CD4-positive, alpha-beta T cell treated with Interleukin-6 for 4 hours (primary cell): ENCODE measurements around the gene DPEP3.
"Not testable (repeated sequence)": the region's sequence is repeated elsewhere in the genome, so short reads cannot be mapped to it uniquely, and the experiment has no call there.

ENCODE experiments used
- DNase-seq: peaks from one replicate; pipeline ENCODE4 v3.0.0-alpha.2; 2020; ENCODE audit warnings: mixed read lengths

DPEP3 gene, protein sequence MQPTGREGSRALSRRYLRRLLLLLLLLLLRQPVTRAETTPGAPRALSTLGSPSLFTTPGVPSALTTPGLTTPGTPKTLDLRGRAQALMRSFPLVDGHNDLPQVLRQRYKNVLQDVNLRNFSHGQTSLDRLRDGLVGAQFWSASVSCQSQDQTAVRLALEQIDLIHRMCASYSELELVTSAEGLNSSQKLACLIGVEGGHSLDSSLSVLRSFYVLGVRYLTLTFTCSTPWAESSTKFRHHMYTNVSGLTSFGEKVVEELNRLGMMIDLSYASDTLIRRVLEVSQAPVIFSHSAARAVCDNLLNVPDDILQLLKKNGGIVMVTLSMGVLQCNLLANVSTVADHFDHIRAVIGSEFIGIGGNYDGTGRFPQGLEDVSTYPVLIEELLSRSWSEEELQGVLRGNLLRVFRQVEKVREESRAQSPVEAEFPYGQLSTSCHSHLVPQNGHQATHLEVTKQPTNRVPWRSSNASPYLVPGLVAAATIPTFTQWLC

DNA sequence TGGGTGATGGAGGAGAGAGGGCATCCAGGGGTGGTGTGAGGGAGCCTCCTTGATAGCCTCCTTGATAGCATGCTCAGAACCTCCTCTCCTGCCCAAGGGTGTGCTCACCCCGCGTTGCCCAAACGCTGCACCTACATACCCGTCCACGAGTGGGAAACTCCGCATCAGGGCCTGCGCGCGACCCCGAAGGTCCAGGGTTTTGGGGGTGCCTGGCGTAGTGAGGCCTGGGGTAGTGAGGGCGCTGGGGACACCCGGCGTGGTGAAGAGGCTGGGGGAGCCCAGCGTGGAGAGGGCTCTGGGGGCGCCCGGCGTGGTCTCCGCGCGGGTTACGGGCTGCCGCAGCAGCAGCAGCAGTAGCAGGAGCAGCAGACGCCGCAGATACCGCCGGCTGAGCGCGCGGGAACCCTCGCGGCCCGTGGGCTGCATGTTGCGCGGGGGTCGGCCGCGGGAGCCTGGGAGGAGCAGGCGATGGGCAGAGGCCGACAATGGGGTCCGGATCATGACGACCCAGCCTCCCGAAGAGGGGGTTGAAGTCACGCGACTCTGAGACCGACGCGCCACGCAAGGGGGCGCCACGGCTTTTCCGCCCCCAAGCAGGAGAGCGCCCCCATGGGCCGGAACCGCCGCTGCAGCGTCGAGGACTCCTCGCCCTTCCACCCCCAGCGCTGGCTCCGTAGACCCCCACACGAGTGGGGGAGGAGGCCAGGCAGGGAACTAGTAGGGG is at the start of gene DPEP3:
TSS of gene DPEP3 (minus strand) at position 545 of the 724 bp plus-strand sequence. CDS start at position 426, 119 bp downstream.
- DNase-seq: peak; percentile 22

DNA sequence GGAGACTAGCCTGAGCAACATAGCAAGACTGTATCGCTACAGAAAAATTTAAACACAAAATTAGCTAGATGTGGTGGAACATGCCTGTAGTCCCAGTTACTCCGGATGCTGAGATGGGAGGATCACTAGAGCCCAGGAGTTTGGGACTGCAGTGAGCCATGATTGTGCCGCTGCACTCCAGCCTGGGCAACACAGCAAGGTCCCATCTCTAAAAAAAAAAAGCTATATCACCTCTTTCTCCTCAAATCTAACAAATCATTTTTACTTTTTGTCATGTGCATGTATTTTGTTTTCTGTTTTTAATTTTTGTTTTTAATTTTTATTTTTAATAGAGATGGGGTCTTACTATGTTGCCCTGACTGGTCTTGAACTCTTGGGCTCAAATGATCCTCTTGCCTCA is 48.7 kb upstream of the DPEP3 start:
- no peak for DNase-seq

GRCh38 chr16:68022728-68023537 is 42.6 kb upstream of the DPEP3 start, which contains the start of the genes DDX28 and DUS2:
Gene DDX28, minus strand, starts transcription at chr16:68023232. Its CDS starts 30 bp downstream, at chr16:68023202.
Gene DUS2, plus strand, starts transcription at chr16:68023284. Its CDS starts 14,740 bp downstream, at chr16:68038024.
- DNase-seq: peak; percentile 93

DNA sequence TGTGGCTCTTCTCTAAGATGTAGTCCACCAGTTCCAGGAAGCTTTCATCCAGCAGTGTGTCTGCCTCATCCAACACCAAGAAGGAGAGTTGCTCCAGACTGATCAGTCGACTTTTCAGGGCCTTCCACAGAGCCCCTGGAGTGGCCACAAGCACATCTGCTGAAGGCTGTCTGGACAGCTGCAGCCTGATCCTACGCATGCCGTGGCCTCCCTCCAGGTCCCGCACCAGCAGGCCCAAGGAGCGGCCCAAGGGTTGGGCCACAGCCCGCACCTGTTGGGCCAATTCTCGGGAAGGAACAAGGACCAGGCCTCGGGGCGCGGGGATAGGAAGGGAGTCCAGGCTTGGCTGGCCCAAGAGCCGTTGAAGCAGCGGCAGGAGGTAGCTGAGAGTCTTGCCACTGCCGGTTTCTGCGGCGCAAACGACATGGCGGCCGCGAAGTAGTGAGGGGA is 42.0 kb upstream of the DPEP3 start:
- DNase-seq: no peak

- no peak for DNase-seq
Observed at GRCh38 chr16:68021490-68021889, 41.2 kb upstream of the DPEP3 start.

GRCh38 chr16:68019167-68019680 is 38.9 kb upstream of the DPEP3 start:
- DNase-seq: no peak

DNA sequence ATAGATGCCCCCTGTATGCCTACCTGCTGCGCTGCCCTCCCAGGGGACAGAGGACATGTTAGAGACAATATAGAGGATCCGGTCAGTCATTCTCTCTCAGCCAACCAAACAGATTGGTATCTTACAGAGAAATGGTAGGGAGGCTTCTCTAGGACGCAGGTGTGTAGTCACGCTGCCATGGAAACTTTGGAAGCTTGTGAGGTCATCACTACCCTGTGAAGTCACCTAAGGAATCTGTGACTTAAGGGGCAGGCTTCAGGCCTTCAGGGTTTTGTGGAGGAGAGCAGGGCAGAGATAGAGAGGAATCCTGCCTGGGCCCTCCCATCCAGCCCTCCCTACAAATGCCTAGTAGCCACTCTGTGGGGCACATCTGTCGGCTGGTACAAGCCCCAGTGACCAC is 35.4 kb upstream of the DPEP3 start, which contains the start of gene DPEP2NB:
TSS of gene DPEP2NB (minus strand) at position 231 of the 400 bp plus-strand sequence. CDS start at position 90, 141 bp downstream.
- no peak for DNase-seq

DNA sequence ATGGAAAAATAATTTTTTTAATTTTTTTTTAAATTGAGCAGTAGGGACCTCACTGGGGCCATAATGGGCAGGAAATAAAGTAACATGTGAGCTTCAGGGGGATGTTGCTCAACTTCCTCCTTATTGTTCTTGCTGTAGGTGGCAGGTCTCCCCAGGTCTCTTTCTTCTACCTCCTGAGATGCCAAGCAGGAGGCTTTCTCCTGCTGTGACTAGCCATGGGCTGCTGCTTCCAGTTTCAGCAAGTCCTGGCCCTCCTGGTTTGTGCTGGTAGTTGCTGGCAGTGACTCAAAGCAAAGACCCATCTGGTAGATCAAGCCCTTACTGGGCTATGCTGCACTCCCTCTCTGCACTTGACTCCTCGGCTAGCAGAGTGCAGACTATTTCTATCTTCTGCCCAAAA is 33.1 kb upstream of the DPEP3 start:
- DNase-seq: no peak

- DNase-seq: not testable (repeated sequence)
Observed at GRCh38 chr16:68009872-68010271, 29.6 kb upstream of the DPEP3 start.

GRCh38 chr16:68009157-68009735 is 28.9 kb upstream of the DPEP3 start:
- no peak for DNase-seq

GRCh38 chr16:68005786-68006286 is 25.5 kb upstream of the DPEP3 start:
- peak; percentile 76 for DNase-seq

- DNase-seq: no peak
Observed at GRCh38 chr16:68005211-68005610, 24.9 kb upstream of the DPEP3 start.

- DNase-seq: no peak
Observed at GRCh38 chr16:68003031-68003430, 22.7 kb upstream of the DPEP3 start.

- DNase-seq: no peak
Observed at GRCh38 chr16:68000450-68000849, 20.2 kb upstream of the DPEP3 start.

- DNase-seq: no peak
Observed at GRCh38 chr16:67999985-68000384, 19.7 kb upstream of the DPEP3 start.

DNA sequence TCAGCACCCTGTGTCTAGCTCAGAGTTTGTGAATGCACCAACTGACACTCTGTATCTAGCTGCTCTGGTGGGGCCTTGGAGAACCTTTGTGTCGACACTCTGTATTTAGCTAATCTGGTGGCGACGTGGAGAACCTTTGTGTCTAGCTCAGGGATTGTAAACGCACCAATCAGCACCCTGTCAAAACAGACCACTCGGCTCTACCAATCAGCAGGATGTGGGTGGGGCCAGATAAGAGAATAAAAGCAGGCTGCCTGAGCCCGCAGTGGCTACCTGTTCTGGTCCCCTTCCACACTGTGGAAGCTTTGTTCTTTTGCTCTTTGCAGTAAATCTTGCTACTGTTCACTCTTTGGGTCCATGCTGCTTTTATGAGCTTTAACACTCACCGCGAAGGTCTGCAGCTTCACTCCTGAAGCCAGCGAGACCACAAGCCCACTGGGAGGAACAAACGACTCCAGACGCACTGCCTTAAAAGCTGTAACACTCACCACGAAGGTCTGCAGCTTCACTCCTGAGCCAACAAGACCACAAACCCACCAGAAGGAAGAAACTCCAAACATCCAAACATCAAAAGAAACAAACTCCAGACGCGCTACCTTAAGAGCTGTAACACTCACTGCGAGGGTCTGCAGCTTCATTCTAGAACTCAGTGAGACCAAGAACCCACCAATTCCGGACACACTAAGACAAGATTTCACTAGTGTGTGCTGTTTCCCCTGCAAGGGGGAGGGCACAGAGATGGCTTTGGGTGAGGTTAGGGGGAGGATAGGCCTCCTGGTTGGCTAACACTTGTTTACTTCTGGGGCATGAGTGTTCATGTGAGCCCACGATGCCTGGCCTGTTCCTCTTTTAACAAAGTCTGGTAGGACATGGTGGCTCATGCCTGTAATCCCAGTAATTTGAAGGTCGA is 18.7 kb upstream of the DPEP3 start, which contains the start of gene DPEP2:
TSS of gene DPEP2 (minus strand) at position 706 of the 910 bp plus-strand sequence. CDS start 6,272 bp downstream, outside the sequence.
- DNase-seq: peak; percentile 71

DNA sequence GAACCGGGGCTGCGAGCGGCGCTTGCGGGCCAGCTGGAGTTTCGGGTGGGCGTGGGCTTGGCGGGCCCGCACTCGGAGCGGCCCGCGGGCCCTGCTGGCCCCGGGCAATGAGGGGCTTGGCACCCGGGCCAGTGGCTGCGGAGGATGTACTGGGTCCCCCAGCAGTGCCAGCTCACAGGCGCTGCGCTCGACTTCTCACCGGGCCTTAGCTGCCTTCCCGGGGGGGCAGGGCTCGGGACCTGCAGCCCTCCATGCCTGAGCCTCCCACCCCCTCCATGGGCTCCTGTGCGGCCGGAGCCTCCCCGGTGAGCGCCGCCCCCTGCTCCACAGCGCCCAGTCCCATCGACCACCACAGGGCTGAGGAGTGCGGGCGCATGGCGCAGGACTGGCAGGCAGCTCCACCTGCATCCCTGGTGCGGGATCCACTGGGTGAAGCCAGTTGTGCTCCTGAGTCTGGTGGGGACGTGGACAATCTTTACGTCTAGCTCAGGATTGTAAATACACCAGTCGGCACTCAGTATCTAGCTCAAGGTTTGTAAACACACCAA is 18.0 kb upstream of the DPEP3 start:
- not testable (repeated sequence) for DNase-seq

- no peak for DNase-seq
Observed at GRCh38 chr16:67996666-67997065, 16.4 kb upstream of the DPEP3 start.

- DNase-seq: peak; percentile 15
Observed at GRCh38 chr16:67995423-67995822, 15.1 kb upstream of the DPEP3 start.

GRCh38 chr16:67994040-67994408 is 13.7 kb upstream of the DPEP3 start:
- peak; percentile 12 for DNase-seq
